Left lung (tissue), 10 donors: ENCODE results near the gene DAGLA. TPM values are rescaled to one million over a fixed set of nuclear protein-coding genes. Genes with fewer than 3 reads are reported as not detected.
A peak's percentile ranks its signal among the peaks of the same experiment; 100 is the strongest.

Source experiments
- ATAC-seq: fragments of 200-7000 bp; cut with Tn5 transposase; one replicate; pipeline ENCODE4 v1.9.1; 2020; ENCODE audit warnings: moderate library complexity
- DNase-seq, 4 donors: peaks; one replicate each; pipeline ENCODE4 v3.0.0-alpha.2; 2013 to 2020
- H3K27ac ChIP-seq, 2 donors: fragments of 200-600 bp; sonication (generic) in 1 of 2; one replicate each; pipeline versions ENCODE4 v1.5.0 to v1.8.0; 2020 to 2021
- H3K27me3 ChIP-seq, 2 donors: fragments of 200-600 bp; sonication (generic) in 1 of 2; one replicate each; pipeline versions ENCODE4 v1.5.0 to v1.8.0; 2020 to 2021
- H3K36me3 ChIP-seq, 2 donors: fragments of 200-600 bp; sonication (generic) in 1 of 2; one replicate each; pipeline versions ENCODE4 v1.5.0 to v1.8.0; 2020 to 2021
- H3K4me1 ChIP-seq, 2 donors: fragments of 200-600 bp; one replicate each; pipeline ENCODE4 v1.8.0; 2021
- H3K4me3 ChIP-seq, 2 donors: fragments of 200-600 bp; sonication (generic) in 1 of 2; one replicate each; pipeline versions ENCODE4 v1.5.0 to v1.8.0; 2020 to 2021; ENCODE audit warnings: mild to moderate bottlenecking in 1 of 2
- H3K9me3 ChIP-seq, 2 donors: fragments of 200-600 bp; sonication (generic) in 1 of 2; one replicate each; pipeline versions ENCODE4 v1.5.0 to v1.8.0; 2020 to 2021
- CTCF ChIP-seq, 2 donors: fragments of 200-600 bp; sonication (generic) in 1 of 2; IDR thresholded peaks; one replicate each; pipeline versions ENCODE4 v1.5.0 to v1.8.0; 2021; ENCODE audit warnings: antibody characterized with exemption in 2 of 2
- intact Hi-C, 2 donors: fragments of 100-400 bp; cut with DNase I; formaldehyde crosslinking; loops; one replicate each; pipeline versions ENCODE4 v1.11.2 to v1.14.2; 2022
- polyA plus RNA-seq, 6 donors: library from polyadenylated mRNA; unstranded; fragments of 120-200 nt; gene quantifications; one replicate each; pipeline ENCODE4 v1.2.1, GENCODE V29; 2013; ENCODE audit not compliant: insufficient read length in 6 of 6
- total RNA-seq, 2 donors: library from RNA; stranded (reverse); fragmentation: NEBNext Ultra II Directional; extraction: Animal tissue kit (Norgen Biotek cat#: 25700); gene quantifications; one replicate each; pipeline ENCODE4 v1.2.1, GENCODE V29; 2021
- donor health status: DM: no; HTN: yes; CAD: no.
- donor health status: DM: no; HTN: no; CAD: no.

The DAGLA gene
- total and polyA plus RNA-seq, 8 donors, result 2.2 to 4.3 (median 3.8) TPM

DNA sequence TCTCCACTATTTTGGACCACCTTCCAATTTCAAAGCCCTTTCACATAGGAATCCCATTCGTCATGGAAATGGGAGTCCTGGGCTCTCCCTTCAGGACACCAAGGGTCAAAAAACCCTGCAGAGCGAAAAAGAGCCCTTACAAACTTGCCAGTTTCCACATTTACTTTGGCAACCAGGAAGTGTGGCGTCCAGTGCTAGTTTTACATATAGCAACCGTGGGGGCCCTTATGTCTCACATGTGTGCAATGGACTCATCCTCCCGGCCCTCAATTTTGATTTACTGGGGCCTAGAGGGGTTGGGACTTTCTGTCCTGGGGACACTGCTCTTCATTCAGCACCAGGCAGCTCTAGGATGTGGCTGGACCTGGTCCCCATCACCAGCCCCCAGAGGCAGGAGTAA, 33.7 kb downstream of the DAGLA start:
- H3K27ac ChIP-seq, result no peak overlapping the region
- DNase-seq, result no peak
- ATAC-seq, result no peak
- peaks cover 0 to 8% of the 10 kb centered on the region in 2 donors for H3K27me3 ChIP-seq
- no peak for TF ChIP-seq CTCF (IDR thresholded peaks at IDR 0.05)
- H3K4me1 ChIP-seq, result peaks cover 0 to 35% of the 10 kb centered on the region in 2 donors
- H3K9me3 ChIP-seq, result no peaks in the 10 kb centered on the region
- no peaks in the 10 kb centered on the region for H3K36me3 ChIP-seq
- H3K4me3 ChIP-seq, result no peak overlapping the region
- intact Hi-C loops, result no loop called here

DNA sequence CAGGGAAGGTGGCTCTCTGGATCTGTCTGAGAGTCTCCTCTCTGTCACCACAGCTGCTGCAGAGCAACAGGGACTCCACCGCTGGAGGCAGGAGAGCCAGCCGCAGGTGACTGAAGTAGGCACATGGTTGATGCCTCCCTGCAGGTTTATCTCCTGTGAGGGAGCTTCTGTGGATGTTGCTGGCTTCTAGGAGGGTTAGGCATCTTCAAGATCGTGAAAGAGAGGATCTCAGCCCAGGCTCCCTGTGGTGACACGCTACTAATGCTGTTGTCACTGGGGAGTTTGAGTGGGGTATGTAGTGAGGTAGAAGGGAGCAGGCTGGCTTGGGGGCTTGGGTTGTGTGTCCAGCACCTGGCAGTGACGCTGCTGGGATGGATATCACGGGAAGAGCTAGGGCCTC, 34.1 kb downstream of the DAGLA start:
- Histone ChIP-seq H3K27ac (no peak overlapping the region), H3K9me3 (no peaks in the 10 kb centered on the region), H3K27me3 (peaks cover 0 to 8% of the 10 kb centered on the region in 2 donors), H3K4me1 (peaks cover 0 to 35% of the 10 kb centered on the region in 2 donors), H3K4me3 (no peak overlapping the region), H3K36me3 (no peaks in the 10 kb centered on the region)
- ATAC-seq, result no peak
- no peak for TF ChIP-seq CTCF (IDR thresholded peaks at IDR 0.05)
- intact Hi-C loops, result no loop called here
- no peak for DNase-seq

- Histone ChIP-seq H3K4me1 (peaks cover 0 to 35% of the 10 kb centered on the region in 2 donors), H3K27me3 (peaks cover 0 to 8% of the 10 kb centered on the region in 2 donors), H3K4me3 (no peak overlapping the region), H3K36me3 (no peaks in the 10 kb centered on the region), H3K27ac (no peak overlapping the region), H3K9me3 (no peaks in the 10 kb centered on the region)
- intact Hi-C loops, result no loop called here
- DNase-seq (no peak), ATAC-seq (no peak)
- no peak for TF ChIP-seq CTCF (IDR thresholded peaks at IDR 0.05)
Observed at GRCh38 chr11:61714916-61715315, 34.7 kb downstream of the DAGLA start.

DNA sequence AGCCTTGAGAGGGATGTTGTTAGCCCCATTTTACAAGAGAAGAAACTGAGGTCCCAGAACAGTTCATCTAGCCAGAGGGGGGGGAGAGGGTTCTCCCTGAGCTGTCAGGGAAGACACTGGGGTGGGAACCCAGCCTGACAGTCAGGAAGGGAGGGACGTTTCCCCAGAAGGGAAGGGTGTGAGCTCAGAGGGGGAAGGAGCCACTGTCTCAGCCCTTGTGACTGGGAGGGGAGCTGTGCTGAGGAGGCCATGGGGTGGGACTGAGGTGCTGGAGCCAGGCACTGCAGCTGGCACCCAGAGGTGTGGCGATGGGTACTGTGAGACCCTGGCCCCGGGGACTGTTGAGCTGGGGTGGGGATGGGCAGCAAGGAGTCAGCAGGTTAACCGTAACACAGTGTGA, 35.7 kb downstream of the DAGLA start:
- H3K27me3 ChIP-seq, result peaks cover 0 to 8% of the 10 kb centered on the region in 2 donors
- ATAC-seq, result peak; percentile 52
- TF ChIP-seq CTCF (IDR thresholded peaks at IDR 0.05), result no peak
- H3K36me3 ChIP-seq, result no peaks in the 10 kb centered on the region
- intact Hi-C loops, result no loop called here
- peaks cover 0 to 35% of the 10 kb centered on the region in 2 donors for H3K4me1 ChIP-seq
- H3K4me3 ChIP-seq, result no peak overlapping the region
- no peak overlapping the region for H3K27ac ChIP-seq
- no peak for DNase-seq
- H3K9me3 ChIP-seq, result no peaks in the 10 kb centered on the region

DNA sequence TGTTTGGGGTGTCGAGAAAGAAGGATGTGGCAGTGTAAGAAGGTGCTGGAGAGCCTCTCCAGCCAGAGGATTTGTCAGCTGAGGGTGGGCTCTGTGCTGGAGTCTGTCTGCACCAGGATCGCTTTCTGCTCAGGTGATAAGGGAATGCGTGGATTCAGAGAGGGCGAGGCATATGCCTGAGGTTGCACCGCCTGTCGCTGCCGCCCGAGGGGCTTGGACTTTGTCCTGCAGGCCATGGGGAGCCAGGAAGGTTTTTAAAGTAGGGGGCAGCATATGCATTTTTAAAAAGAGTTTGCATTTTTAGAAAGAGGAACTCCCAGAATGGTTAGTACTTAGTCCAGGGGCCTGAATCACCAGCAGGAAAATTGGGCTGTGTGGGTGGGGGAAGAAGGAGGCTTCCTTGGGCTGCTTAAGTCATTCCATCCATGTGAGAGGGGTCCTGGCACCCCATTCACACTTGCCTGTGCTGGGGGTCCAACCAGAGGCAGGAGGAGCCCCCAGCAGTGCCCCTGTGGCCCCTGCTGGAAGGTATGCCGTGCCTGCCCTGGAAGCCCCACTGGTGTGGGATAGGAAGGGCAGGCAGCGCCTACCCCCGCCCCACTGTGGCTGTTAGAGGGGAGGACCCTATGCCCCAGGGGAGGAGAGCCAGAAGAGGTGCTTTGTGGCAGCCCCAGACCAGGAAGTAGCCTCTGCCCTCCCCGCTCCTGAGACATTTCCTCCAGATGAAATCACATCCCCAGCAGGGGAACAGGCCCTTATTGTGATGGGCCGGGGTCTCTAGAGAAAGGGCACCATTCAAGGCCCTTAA, 36.5 kb downstream of the DAGLA start:
- Histone ChIP-seq H3K36me3 (no peaks in the 10 kb centered on the region), H3K27me3 (peaks cover 0 to 8% of the 10 kb centered on the region in 2 donors), H3K27ac (no peak overlapping the region), H3K9me3 (no peaks in the 10 kb centered on the region), H3K4me3 (no peak overlapping the region), H3K4me1 (peaks cover 0 to 35% of the 10 kb centered on the region in 2 donors)
- DNase-seq (no peak), ATAC-seq (peak; percentile 22)
- TF ChIP-seq CTCF (IDR thresholded peaks at IDR 0.05), result no peak
- intact Hi-C loops, result no loop called here
